Vagina (tissue), 2 donors: ENCODE results near the gene LRCH1.

Experiments
- CTCF ChIP-seq, 3 experiments: fragments of 450-650 bp in 2 of 3; fragments of 200-600 bp in 1 of 3; sonication (generic) in 1 of 3; IDR thresholded peaks; one replicate each; pipeline ENCODE4 v1.5.1; 2017 to 2019; ENCODE audit warnings: antibody characterized with exemption in 3 of 3, mild to moderate bottlenecking in 2 of 3, moderate library complexity in 2 of 3
- POLR2A ChIP-seq, 2 donors: fragments of 450-650 bp; IDR thresholded peaks; one replicate each; pipeline ENCODE4 v1.6.1; 2017; ENCODE audit warnings: antibody characterized with exemption in 2 of 2, mild to moderate bottlenecking in 2 of 2, moderate library complexity in 2 of 2
- POLR2AphosphoS5 ChIP-seq, 2 donors: sonication (generic); formaldehyde crosslinking; IDR thresholded peaks; one replicate each; pipeline ENCODE4 v1.9.0; 2017; ENCODE audit warnings: antibody characterized with exemption in 2 of 2, mild to moderate bottlenecking in 2 of 2, low read depth in 1 of 2; ENCODE audit not compliant: insufficient read depth in 1 of 2

DNA sequence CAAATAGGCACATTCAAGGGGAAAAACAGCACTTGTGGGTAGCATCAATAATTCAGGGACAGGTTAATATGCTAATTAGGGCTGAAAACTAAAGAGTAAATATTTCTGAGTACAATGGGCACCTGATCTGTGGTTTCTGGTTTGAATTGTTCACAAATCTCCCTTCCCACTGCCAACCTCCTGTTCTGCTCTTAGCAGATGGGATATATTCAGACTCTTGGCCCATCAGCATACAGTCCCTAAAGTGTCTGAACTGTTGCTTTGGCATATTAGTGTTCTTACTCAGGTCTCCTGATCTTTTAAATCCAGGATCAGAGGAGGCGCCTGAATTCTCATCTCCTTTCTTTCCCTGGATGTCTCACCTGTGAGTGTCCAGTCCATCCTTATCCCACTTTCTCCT is 8.2 kb upstream of the LRCH1 start:
- TF ChIP-seq CTCF (IDR thresholded peaks at IDR 0.05) (no peak), POLR2AphosphoS5 (IDR thresholded peaks at IDR 0.05; ENCODE audit: insufficient read depth in 1 of 2, low read depth in 1 of 2) (no peak), POLR2A (IDR thresholded peaks at IDR 0.05) (no peak)
